SK-N-SH treated with all-trans-retinoic acid at 6 μM for 48 hours (cell line): ENCODE data around the gene IFT122.

Experiments used
- ATAC-seq: fragments of 200-7000 bp; cut with Tn5 transposase; 3 replicates; pipeline ENCODE4 v1.9.1; 2020; ENCODE audit warnings: mild to moderate bottlenecking, moderate library complexity
- ARNTL ChIP-seq: fragments of 450-650 bp; formaldehyde crosslinking; IDR thresholded peaks from 2 replicates; pipeline ENCODE4 v1.5.0; 2020; ENCODE audit warnings: low read depth, mild to moderate bottlenecking, moderate library complexity, borderline replicate concordance
- BACH2 ChIP-seq: fragments of 250-450 bp; sonication (Bioruptor Pico); IDR thresholded peaks from 2 replicates; pipeline ENCODE4 v1.9.0; 2021; ENCODE audit warnings: mild to moderate bottlenecking, borderline replicate concordance
- CSDC2 ChIP-seq: fragments of 250-450 bp; sonication (Bioruptor Pico); IDR thresholded peaks from 2 replicates; pipeline ENCODE4 v1.5.0; 2020; ENCODE audit warnings: mild to moderate bottlenecking, moderate library complexity
- ESRRG ChIP-seq: fragments of 250-450 bp; sonication (Bioruptor Pico); IDR thresholded peaks from 2 replicates; pipeline ENCODE4 v1.6.1; 2021; ENCODE audit warnings: mild to moderate bottlenecking
- GLIS3 ChIP-seq: fragments of 250-450 bp; sonication (Bioruptor Pico); IDR thresholded peaks from 2 replicates; pipeline ENCODE4 v1.5.0; 2020; ENCODE audit warnings: mild to moderate bottlenecking, moderate library complexity
- ISL1 ChIP-seq: fragments of 250-450 bp; sonication (Bioruptor Pico); IDR thresholded peaks from 2 replicates; pipeline ENCODE4 v2.1.2; 2022; ENCODE audit warnings: mild to moderate bottlenecking, moderate library complexity
- OSR1 ChIP-seq: fragments of 250-450 bp; sonication (Bioruptor Pico); IDR thresholded peaks from 2 replicates; pipeline ENCODE4 v1.8.0; 2022; ENCODE audit warnings: moderate library complexity, mild to moderate bottlenecking, inconsistent platforms
- PATZ1 ChIP-seq: fragments of 250-450 bp; sonication (Bioruptor Pico); IDR thresholded peaks from 2 replicates; pipeline ENCODE4 v1.8.0; 2020; ENCODE audit warnings: mild to moderate bottlenecking, moderate library complexity, borderline replicate concordance
- PPARA ChIP-seq: fragments of 250-450 bp; sonication (Bioruptor Pico); IDR thresholded peaks from 2 replicates; pipeline ENCODE4 v1.5.0; 2020; ENCODE audit warnings: mild to moderate bottlenecking, borderline replicate concordance
- RARB ChIP-seq: fragments of 250-450 bp; sonication (Bioruptor Pico); IDR thresholded peaks from 2 replicates; pipeline ENCODE4 v1.8.0; 2021; ENCODE audit warnings: mild to moderate bottlenecking, moderate library complexity
- SNAI2 ChIP-seq: fragments of 250-450 bp; sonication (Bioruptor Pico); IDR thresholded peaks from 2 replicates; pipeline ENCODE4 v1.5.0; 2020; ENCODE audit warnings: mild to moderate bottlenecking, moderate library complexity
- TCF4 ChIP-seq: fragments of 250-450 bp; sonication (Bioruptor Pico); IDR thresholded peaks from 2 replicates; pipeline ENCODE4 v1.8.0; 2021; ENCODE audit warnings: mild to moderate bottlenecking, moderate library complexity, borderline replicate concordance
- TOX ChIP-seq: fragments of 250-450 bp; sonication (Bioruptor Pico); IDR thresholded peaks from 2 replicates; pipeline ENCODE4 v1.8.0; 2021; ENCODE audit warnings: mild to moderate bottlenecking, moderate library complexity, borderline replicate concordance
- TSHZ2 ChIP-seq: fragments of 250-450 bp; sonication (Bioruptor Pico); IDR thresholded peaks from 2 replicates; pipeline ENCODE4 v1.5.0; 2020; ENCODE audit warnings: mild to moderate bottlenecking, moderate library complexity
- ZFP3 ChIP-seq: fragments of 250-450 bp; sonication (Bioruptor Pico); IDR thresholded peaks from 2 replicates; pipeline ENCODE4 v1.5.0; 2020; ENCODE audit warnings: mild to moderate bottlenecking, moderate library complexity
- ZFP30 ChIP-seq: fragments of 450-650 bp; formaldehyde crosslinking; IDR thresholded peaks from 2 replicates; pipeline ENCODE4 v1.5.0; 2022; ENCODE audit warnings: mild to moderate bottlenecking, moderate library complexity
- ZNF565 ChIP-seq: fragments of 450-650 bp; formaldehyde crosslinking; conservative IDR thresholded peaks from 2 replicates; pipeline ENCODE4 v1.5.0; 2020; ENCODE audit warnings: low read depth, mild to moderate bottlenecking, moderate library complexity
- ZNF70 ChIP-seq: fragments of 450-650 bp; formaldehyde crosslinking; IDR thresholded peaks from 2 replicates; pipeline ENCODE4 v1.5.0; 2020; ENCODE audit warnings: mild to moderate bottlenecking, moderate library complexity
- ZNF8 ChIP-seq: fragments of 450-650 bp; formaldehyde crosslinking; IDR thresholded peaks from 2 replicates; pipeline ENCODE4 v1.5.0; 2020; ENCODE audit warnings: mild to moderate bottlenecking, moderate library complexity
- TF ChIP-seq, protein P1 (sequence below): fragments of 250-450 bp; sonication (Bioruptor Pico); IDR thresholded peaks from 2 replicates; pipeline ENCODE4 v1.8.0; 2021; ENCODE audit warnings: low read depth, mild to moderate bottlenecking, moderate library complexity, borderline replicate concordance
- TF ChIP-seq, protein P2 (sequence below): fragments of 250-450 bp; sonication (Bioruptor Pico); IDR thresholded peaks from 2 replicates; pipeline ENCODE4 v1.5.1; 2021; ENCODE audit warnings: mild to moderate bottlenecking, moderate library complexity
- TF ChIP-seq, protein P3 (sequence below): fragments of 250-450 bp; sonication (Bioruptor Pico); IDR thresholded peaks from 2 replicates; pipeline ENCODE4 v1.5.1; 2020; ENCODE audit warnings: low read depth, mild to moderate bottlenecking, moderate library complexity

IFT122 gene

DNA sequence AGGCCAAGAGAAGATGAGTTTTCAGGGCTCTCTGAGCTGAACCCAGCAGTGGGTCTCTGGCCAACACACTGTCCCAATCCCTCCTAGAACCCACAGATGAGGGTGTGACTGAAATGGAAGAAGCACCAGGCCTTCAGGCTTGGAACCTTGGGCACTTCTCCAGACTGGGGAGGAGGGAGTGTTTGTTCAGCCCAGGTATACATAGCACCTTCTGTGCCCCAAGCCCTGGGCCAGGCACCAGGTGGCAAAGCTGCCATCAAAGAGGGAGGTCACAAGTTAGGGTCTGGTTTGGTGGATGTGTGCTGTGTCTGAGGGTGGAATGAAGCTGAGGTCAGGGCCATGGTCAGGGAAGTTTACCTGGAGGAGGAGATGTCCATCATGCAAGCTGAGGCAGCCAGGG is 72.6 kb downstream of the IFT122 start:
- no peak for ATAC-seq
- TF ChIP-seq TCF4 (CRISPR knock-in tag) = no peak
- no peak for TF ChIP-seq ISL1 (CRISPR knock-in tag)
- no peak for TF ChIP-seq PPARA (CRISPR knock-in tag)
- TF ChIP-seq BACH2 (CRISPR knock-in tag) = no peak
- no peak for TF ChIP-seq RARB (CRISPR knock-in tag)
- TF ChIP-seq, protein P1, sequence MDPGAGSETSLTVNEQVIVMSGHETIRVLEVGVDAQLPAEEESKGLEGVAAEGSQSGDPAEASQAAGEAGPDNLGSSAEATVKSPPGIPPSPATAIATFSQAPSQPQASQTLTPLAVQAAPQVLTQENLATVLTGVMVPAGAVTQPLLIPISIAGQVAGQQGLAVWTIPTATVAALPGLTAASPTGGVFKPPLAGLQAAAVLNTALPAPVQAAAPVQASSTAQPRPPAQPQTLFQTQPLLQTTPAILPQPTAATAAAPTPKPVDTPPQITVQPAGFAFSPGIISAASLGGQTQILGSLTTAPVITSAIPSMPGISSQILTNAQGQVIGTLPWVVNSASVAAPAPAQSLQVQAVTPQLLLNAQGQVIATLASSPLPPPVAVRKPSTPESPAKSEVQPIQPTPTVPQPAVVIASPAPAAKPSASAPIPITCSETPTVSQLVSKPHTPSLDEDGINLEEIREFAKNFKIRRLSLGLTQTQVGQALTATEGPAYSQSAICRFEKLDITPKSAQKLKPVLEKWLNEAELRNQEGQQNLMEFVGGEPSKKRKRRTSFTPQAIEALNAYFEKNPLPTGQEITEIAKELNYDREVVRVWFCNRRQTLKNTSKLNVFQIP (CRISPR knock-in tag) = no peak
- no peak for TF ChIP-seq ZNF70 (CRISPR knock-in tag)
- no peak for TF ChIP-seq ZNF8 (CRISPR knock-in tag)
- no peak for TF ChIP-seq PATZ1 (CRISPR knock-in tag)
- no peak for TF ChIP-seq SNAI2 (CRISPR knock-in tag)
- TF ChIP-seq ZFP30 (CRISPR knock-in tag) = no peak
- TF ChIP-seq, protein P2, sequence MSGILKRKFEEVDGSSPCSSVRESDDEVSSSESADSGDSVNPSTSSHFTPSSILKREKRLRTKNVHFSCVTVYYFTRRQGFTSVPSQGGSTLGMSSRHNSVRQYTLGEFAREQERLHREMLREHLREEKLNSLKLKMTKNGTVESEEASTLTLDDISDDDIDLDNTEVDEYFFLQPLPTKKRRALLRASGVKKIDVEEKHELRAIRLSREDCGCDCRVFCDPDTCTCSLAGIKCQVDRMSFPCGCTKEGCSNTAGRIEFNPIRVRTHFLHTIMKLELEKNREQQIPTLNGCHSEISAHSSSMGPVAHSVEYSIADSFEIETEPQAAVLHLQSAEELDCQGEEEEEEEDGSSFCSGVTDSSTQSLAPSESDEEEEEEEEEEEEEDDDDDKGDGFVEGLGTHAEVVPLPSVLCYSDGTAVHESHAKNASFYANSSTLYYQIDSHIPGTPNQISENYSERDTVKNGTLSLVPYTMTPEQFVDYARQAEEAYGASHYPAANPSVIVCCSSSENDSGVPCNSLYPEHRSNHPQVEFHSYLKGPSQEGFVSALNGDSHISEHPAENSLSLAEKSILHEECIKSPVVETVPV (CRISPR knock-in tag) = no peak
- TF ChIP-seq TOX (CRISPR knock-in tag) = no peak
- no peak for TF ChIP-seq CSDC2
- no peak for TF ChIP-seq ZFP3
- TF ChIP-seq TSHZ2 = no peak
- no peak for TF ChIP-seq OSR1 (CRISPR knock-in tag)
- no peak for TF ChIP-seq GLIS3

GRCh38 chr3:129513705-129514104 is 73.7 kb downstream of the IFT122 start:
- TF ChIP-seq ARNTL (no peak), CSDC2 (no peak), ISL1 (CRISPR knock-in tag) (no peak), ZFP30 (CRISPR knock-in tag) (no peak), TSHZ2 (no peak), RARB (CRISPR knock-in tag) (no peak), PPARA (CRISPR knock-in tag) (no peak), ZNF565 (no peak), OSR1 (CRISPR knock-in tag) (no peak), ESRRG (no peak), SNAI2 (CRISPR knock-in tag) (no peak), TOX (CRISPR knock-in tag) (no peak), PATZ1 (CRISPR knock-in tag) (no peak)
- TF ChIP-seq, protein P3, sequence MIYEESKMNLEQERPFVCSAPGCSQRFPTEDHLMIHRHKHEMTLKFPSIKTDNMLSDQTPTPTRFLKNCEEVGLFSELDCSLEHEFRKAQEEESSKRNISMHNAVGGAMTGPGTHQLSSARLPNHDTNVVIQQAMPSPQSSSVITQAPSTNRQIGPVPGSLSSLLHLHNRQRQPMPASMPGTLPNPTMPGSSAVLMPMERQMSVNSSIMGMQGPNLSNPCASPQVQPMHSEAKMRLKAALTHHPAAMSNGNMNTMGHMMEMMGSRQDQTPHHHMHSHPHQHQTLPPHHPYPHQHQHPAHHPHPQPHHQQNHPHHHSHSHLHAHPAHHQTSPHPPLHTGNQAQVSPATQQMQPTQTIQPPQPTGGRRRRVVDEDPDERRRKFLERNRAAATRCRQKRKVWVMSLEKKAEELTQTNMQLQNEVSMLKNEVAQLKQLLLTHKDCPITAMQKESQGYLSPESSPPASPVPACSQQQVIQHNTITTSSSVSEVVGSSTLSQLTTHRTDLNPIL (CRISPR knock-in tag) = no peak
- no peak for ATAC-seq
